Endothelial cell of umbilical vein (primary cell): ENCODE measurements around the gene TNFSF10. TPM values are rescaled to one million over a fixed set of nuclear protein-coding genes. Genes with fewer than 3 reads are reported as not detected.

Experiments used
- BruUV-seq: library from RNA; stranded (reverse); fragments of 400-500 nt; replicated peaks from 2 replicates; lab custom pipeline; 2021; lab: Mats Ljungman, UMichigan
- CTCF ChIA-PET: fragments of 300-600, 350-600 bp; sonication (Branson Sonifier 250); formaldehyde crosslinking; loops from one replicate; lab custom pipeline; 2021; ENCODE audit warnings: antibody characterized with exemption, inconsistent platforms; lab: Charles Lee
- POLR2A ChIA-PET: fragments of 300-600, 350-600 bp; sonication (Branson Sonifier 250); formaldehyde crosslinking; loops from one replicate; lab custom pipeline; 2021; ENCODE audit warnings: antibody characterized with exemption, inconsistent platforms; lab: Charles Lee
- DNase-seq: peaks from one replicate; pipeline ENCODE4 v3.0.0-alpha.2; 2011; ENCODE audit warnings: low read depth, low spot score
- FAIRE-seq: peaks from 2 replicates; lab custom pipeline; 2011; peaks lifted over from hg19 to GRCh38; lab: Jason Lieb, UNC
- H2AFZ ChIP-seq: 2 replicates; pipeline ENCODE4 v1.6.0; 2012; ENCODE audit warnings: low read depth, low read length, control low read depth, inconsistent platforms
- H3K27ac ChIP-seq: 2 replicates; pipeline ENCODE4 v1.5.1; 2011; ENCODE audit warnings: low read depth, mild to moderate bottlenecking, control low read depth, low read length, moderate library complexity; ENCODE audit not compliant: insufficient read depth
- H3K27me3 ChIP-seq, 2 experiments: 2 replicates each; pipeline versions ENCODE4 v1.6.0 to v1.6.1; 2011; ENCODE audit warnings: low read length in 2 of 2, mixed read lengths in 1 of 2; ENCODE audit not compliant: control insufficient read depth in 2 of 2, insufficient read depth in 2 of 2
- H3K36me3 ChIP-seq, 2 experiments: 2 replicates in 1 of 2; 3 replicates in 1 of 2; pipeline ENCODE4 v1.5.1; 2011; ENCODE audit warnings: low read length in 2 of 2, mild to moderate bottlenecking in 1 of 2, moderate library complexity in 1 of 2; ENCODE audit not compliant: control insufficient read depth in 2 of 2, insufficient read depth in 2 of 2; ENCODE audit errors: extremely low read depth in 1 of 2
- H3K4me1 ChIP-seq: 3 replicates; pipeline ENCODE4 v1.5.1; 2011; ENCODE audit warnings: mild to moderate bottlenecking, low read length; ENCODE audit not compliant: control insufficient read depth, insufficient read depth; ENCODE audit errors: extremely low read depth
- H3K4me2 ChIP-seq: 2 replicates; pipeline ENCODE4 v1.6.1; 2011; ENCODE audit warnings: low read length, control low read depth, mixed read lengths; ENCODE audit not compliant: insufficient read depth
- H3K4me3 ChIP-seq, 3 experiments: fragments of 200-600 bp in 1 of 3; sonication (generic), shearing (Covaris generic) in 1 of 3; replicated peaks in 1 of 3; 2 replicates each; pipeline ENCODE4 v1.5.1; 2011 to 2016; ENCODE audit warnings: control low read depth in 3 of 3, low read length in 3 of 3, mild to moderate bottlenecking in 2 of 3, inconsistent platforms in 1 of 3, low read depth in 1 of 3, moderate library complexity in 1 of 3; ENCODE audit not compliant: insufficient read depth in 1 of 3
- H3K79me2 ChIP-seq: 2 replicates; pipeline ENCODE4 v1.6.0; 2012; ENCODE audit warnings: low read length, inconsistent platforms; ENCODE audit not compliant: control insufficient read depth, insufficient read depth
- H3K9ac ChIP-seq: replicated peaks from 2 replicates; pipeline ENCODE3; 2011; ENCODE audit warnings: low read length, control low read depth; ENCODE audit not compliant: insufficient read depth; ENCODE audit errors: extremely low read depth
- H3K9me1 ChIP-seq: replicated peaks from 3 replicates; pipeline ENCODE4 v1.6.0; 2011; ENCODE audit warnings: mild to moderate bottlenecking, low read length; ENCODE audit not compliant: control insufficient read depth, insufficient read depth; ENCODE audit errors: extremely low read depth
- H3K9me3 ChIP-seq: replicated peaks from 2 replicates; pipeline ENCODE4 v1.5.1; 2012; ENCODE audit warnings: low read length, inconsistent platforms; ENCODE audit not compliant: control insufficient read depth, insufficient read depth
- H4K20me1 ChIP-seq: replicated peaks from 2 replicates; pipeline ENCODE3; 2011; ENCODE audit warnings: mild to moderate bottlenecking, low read length; ENCODE audit not compliant: control insufficient read depth, insufficient read depth; ENCODE audit errors: extremely low read depth
- CTCF ChIP-seq, 2 donors: IDR thresholded peaks; 1 replicate in 1 of 2; 2 replicates in 1 of 2; pipeline ENCODE4 v1.5.1; 2011; ENCODE audit warnings: low read length in 2 of 2, mild to moderate bottlenecking in 2 of 2, moderate library complexity in 2 of 2, control low read depth in 1 of 2, inconsistent platforms in 1 of 2, low read depth in 1 of 2; ENCODE audit not compliant: insufficient read depth in 1 of 2; ENCODE audit errors: extremely low read depth in 1 of 2
- EZH2 ChIP-seq: IDR thresholded peaks from 2 replicates; pipeline ENCODE4 v1.6.1; 2012; ENCODE audit warnings: borderline replicate concordance, low read depth, mild to moderate bottlenecking, moderate library complexity, low read length, inconsistent platforms; ENCODE audit not compliant: severe bottlenecking
- FOS ChIP-seq: IDR thresholded peaks from 2 replicates; pipeline ENCODE4 v1.6.1; 2011; ENCODE audit warnings: mild to moderate bottlenecking, low read length, moderate library complexity, borderline replicate concordance; ENCODE audit not compliant: insufficient read depth
- GATA2 ChIP-seq: IDR thresholded peaks from 2 replicates; pipeline ENCODE4 v1.7.0; 2011; ENCODE audit warnings: low read depth, mild to moderate bottlenecking, moderate library complexity, mixed read lengths, low read length; ENCODE audit not compliant: insufficient read length, insufficient read depth
- JUN ChIP-seq: IDR thresholded peaks from 2 replicates; pipeline ENCODE4 v1.6.1; 2011; ENCODE audit warnings: borderline replicate concordance, low read depth; ENCODE audit not compliant: insufficient read length, insufficient read depth
- MAX ChIP-seq: IDR thresholded peaks from 2 replicates; pipeline ENCODE4 v1.6.1; 2011; ENCODE audit not compliant: insufficient read depth, insufficient read length
- MYC ChIP-seq: IDR thresholded peaks from one replicate; pipeline ENCODE4 v1.6.1; 2011; ENCODE audit warnings: mild to moderate bottlenecking, low read depth, low read length
- POLR2A ChIP-seq: IDR thresholded peaks from 2 replicates; pipeline ENCODE4 v1.6.1; 2012; ENCODE audit warnings: low read depth, mild to moderate bottlenecking, control low read depth, low read length
- POLR2AphosphoS5 ChIP-seq: IDR thresholded peaks from 2 replicates; pipeline ENCODE4 v1.6.1; 2012; ENCODE audit warnings: low read depth, mild to moderate bottlenecking, control low read depth, low read length, moderate library complexity; ENCODE audit not compliant: insufficient read depth
- dilution Hi-C: fragments of 300-500 bp; cut with MboI; formaldehyde crosslinking; loops from one replicate; pipeline ENCODE4 v1.15.0; 2019; ENCODE audit warnings: low sequenced_read_pairs; ENCODE audit not compliant: extremely low pct_ligation_motif_present
- intact Hi-C: fragments of 100-400 bp; cut with micrococcal nuclease; formaldehyde crosslinking; loops from one replicate; pipeline ENCODE4 v1.10.0; 2022
- polyA plus RNA-seq, 4 experiments: library from polyadenylated mRNA; depleted of rRNA in 3 of 4; stranded (reverse) in 3 of 4; unstranded in 1 of 4; fragments of >200 nt; gene quantifications; 2 replicates each; pipeline versions ENCODE4 v1.2.1 to v1.2.3, GENCODE V29; 2011 to 2012; ENCODE audit warnings: missing spikeins in 1 of 4
- total RNA-seq: library from RNA; stranded (reverse); gene quantifications from 2 replicates; pipeline ENCODE4 v1.2.3, GENCODE V29; 2021

TNFSF10 gene
- total and polyA plus RNA-seq, 2 donors (not counting 3 experiments of a cell fraction or from before 2014, with no cell fraction given), result 31.2 to 55.0 TPM

GRCh38 chr3:172517859-172518466 is 5.3 kb downstream of the TNFSF10 start:
- dilution Hi-C loops, result no loop called here
- DNase-seq (no peak), FAIRE-seq (no peak)
- Histone ChIP-seq H3K4me2 (no peak overlapping the region), H3K4me3 (no peak overlapping the region), H3K4me1 (peaks cover 29% of the 10 kb centered on the region), H3K9me3 (no peaks in the 10 kb centered on the region), H2AFZ (no peak overlapping the region), H3K79me2 (no peaks in the 10 kb centered on the region), H3K27ac (no peak overlapping the region), H3K9me1 (no peaks in the 10 kb centered on the region), H4K20me1 (no peaks in the 10 kb centered on the region), H3K36me3 (no peaks in the 10 kb centered on the region), H3K9ac (no peak overlapping the region), H3K27me3 (no peaks in the 10 kb centered on the region)
- intact Hi-C loops, result no loop called here
- ChIA-PET POLR2A (no interaction called here), CTCF (no interaction called here)
- no TSS peak for BruUV-seq
- no peak for TF ChIP-seq POLR2AphosphoS5
- no peak for TF ChIP-seq MAX
- TF ChIP-seq JUN, result no peak
- TF ChIP-seq POLR2A, result no peak
- no peak for TF ChIP-seq CTCF (IDR thresholded peaks at IDR 0.05; ENCODE audit: extremely low read depth in 1 of 2, insufficient read depth in 1 of 2, low read depth in 1 of 2, low read length in 2 of 2)
- TF ChIP-seq MYC, result no peak
- no peak for TF ChIP-seq FOS
- no peak for TF ChIP-seq GATA2
- TF ChIP-seq EZH2, result no peak
